Measurements from ENCODE around the gene GRIP2.

Gene GRIP2

GRCh38 chr3:14462738-14463137 lies 77.4 kb downstream of the GRIP2 start:
- TF ChIP-seq EZH2phosphoT487 (IDR thresholded peaks at IDR 0.05; ENCODE audit: low read length) (no peak), CTCF (IDR thresholded peaks at IDR 0.05; ENCODE audit: low read length) (no peak), EZH2 (optimal IDR thresholded peaks at IDR 0.05; ENCODE audit: low read depth, low read length) (no peak)
- no peaks in the 10 kb centered on the region for H3K9me3 ChIP-seq (replicated peaks; ENCODE audit: insufficient read depth, low read length)
- H3K4me3 ChIP-seq (ENCODE audit: low read length): no peak overlapping the region
- no peaks in the 10 kb centered on the region for H3F3A ChIP-seq (ENCODE audit: insufficient read depth, low read length)
- no peaks in the 10 kb centered on the region for H3K27me3 ChIP-seq (replicated peaks; ENCODE audit: insufficient read depth, low read length)
- no peak overlapping the region for H3K9ac ChIP-seq (ENCODE audit: low read length)
- no peaks in the 10 kb centered on the region for H4K20me1 ChIP-seq (ENCODE audit: insufficient read depth, low read length)
- no peaks in the 10 kb centered on the region for H3K4me1 ChIP-seq (ENCODE audit: low read length)
- no peak overlapping the region for H3K27ac ChIP-seq (ENCODE audit: low read length)
- H3K4me2 ChIP-seq (ENCODE audit: low read depth, low read length): no peak overlapping the region
- no peak overlapping the region for H2AFZ ChIP-seq (ENCODE audit: low read length)
- no peaks in the 10 kb centered on the region for H3K9me2 ChIP-seq (replicated peaks; ENCODE audit: insufficient read depth, low read length)
- no peaks in the 10 kb centered on the region for H3K36me3 ChIP-seq (replicated peaks; ENCODE audit: insufficient read depth, low read length)
- no peak for DNase-seq
- H3K79me2 ChIP-seq (ENCODE audit: low read length): no peaks in the 10 kb centered on the region

GRCh38 chr3:14461748-14462324 lies 78.3 kb downstream of the GRIP2 start:
- H3K4me3 ChIP-seq (ENCODE audit: low read length): no peak overlapping the region
- H3K79me2 ChIP-seq (ENCODE audit: low read length): no peaks in the 10 kb centered on the region
- H3K4me1 ChIP-seq (ENCODE audit: low read length): no peaks in the 10 kb centered on the region
- no peaks in the 10 kb centered on the region for H3K9me3 ChIP-seq (replicated peaks; ENCODE audit: insufficient read depth, low read length)
- no peaks in the 10 kb centered on the region for H4K20me1 ChIP-seq (ENCODE audit: insufficient read depth, low read length)
- no peak overlapping the region for H3K27ac ChIP-seq (ENCODE audit: low read length)
- H3K9me2 ChIP-seq (replicated peaks; ENCODE audit: insufficient read depth, low read length): no peaks in the 10 kb centered on the region
- DNase-seq: peak; percentile 20
- TF ChIP-seq CTCF (IDR thresholded peaks at IDR 0.05; ENCODE audit: low read length) (peak; percentile 72), EZH2 (optimal IDR thresholded peaks at IDR 0.05; ENCODE audit: low read depth, low read length) (no peak), EZH2phosphoT487 (IDR thresholded peaks at IDR 0.05; ENCODE audit: low read length) (no peak)
- no peaks in the 10 kb centered on the region for H3K36me3 ChIP-seq (replicated peaks; ENCODE audit: insufficient read depth, low read length)
- H3K27me3 ChIP-seq (replicated peaks; ENCODE audit: insufficient read depth, low read length): no peaks in the 10 kb centered on the region
- no peaks in the 10 kb centered on the region for H3F3A ChIP-seq (ENCODE audit: insufficient read depth, low read length)
- H3K9ac ChIP-seq (ENCODE audit: low read length): no peak overlapping the region
- H3K4me2 ChIP-seq (ENCODE audit: low read depth, low read length): no peak overlapping the region
- no peak overlapping the region for H2AFZ ChIP-seq (ENCODE audit: low read length)

- Histone ChIP-seq H3K9ac (ENCODE audit: low read length) (no peak overlapping the region), H3K4me2 (ENCODE audit: low read depth, low read length) (no peak overlapping the region), H3K4me3 (ENCODE audit: low read length) (no peak overlapping the region), H3K4me1 (ENCODE audit: low read length) (no peaks in the 10 kb centered on the region), H2AFZ (ENCODE audit: low read length) (no peak overlapping the region), H3K36me3 (replicated peaks; ENCODE audit: insufficient read depth, low read length) (no peaks in the 10 kb centered on the region), H3K27me3 (replicated peaks; ENCODE audit: insufficient read depth, low read length) (no peaks in the 10 kb centered on the region), H3F3A (ENCODE audit: insufficient read depth, low read length) (no peaks in the 10 kb centered on the region), H3K79me2 (ENCODE audit: low read length) (no peaks in the 10 kb centered on the region), H3K9me2 (replicated peaks; ENCODE audit: insufficient read depth, low read length) (no peaks in the 10 kb centered on the region), H3K9me3 (replicated peaks; ENCODE audit: insufficient read depth, low read length) (no peaks in the 10 kb centered on the region), H3K27ac (ENCODE audit: low read length) (no peak overlapping the region), H4K20me1 (ENCODE audit: insufficient read depth, low read length) (no peaks in the 10 kb centered on the region)
- no peak for DNase-seq
- TF ChIP-seq EZH2phosphoT487 (IDR thresholded peaks at IDR 0.05; ENCODE audit: low read length) (no peak), EZH2 (optimal IDR thresholded peaks at IDR 0.05; ENCODE audit: low read depth, low read length) (no peak), CTCF (IDR thresholded peaks at IDR 0.05; ENCODE audit: low read length) (no peak)
Measured at GRCh38 chr3:14461006-14461747, 79.0 kb downstream of the GRIP2 start.
